NCI-H82 treated with DMSO at 0.1 percent for 48 hours (cell line): Measurements from ENCODE around the gene SPTBN4.
"Not testable (repeated sequence)": the region's sequence is repeated elsewhere in the genome, so short reads cannot be mapped to it uniquely, and the experiment has no call there.

ENCODE experiments used
- DNase-seq: peaks from one replicate; lab custom pipeline; 2025; ENCODE audit not compliant: unreplicated experiment; lab: John Stamatoyannopoulos, UW

Gene SPTBN4

DNA sequence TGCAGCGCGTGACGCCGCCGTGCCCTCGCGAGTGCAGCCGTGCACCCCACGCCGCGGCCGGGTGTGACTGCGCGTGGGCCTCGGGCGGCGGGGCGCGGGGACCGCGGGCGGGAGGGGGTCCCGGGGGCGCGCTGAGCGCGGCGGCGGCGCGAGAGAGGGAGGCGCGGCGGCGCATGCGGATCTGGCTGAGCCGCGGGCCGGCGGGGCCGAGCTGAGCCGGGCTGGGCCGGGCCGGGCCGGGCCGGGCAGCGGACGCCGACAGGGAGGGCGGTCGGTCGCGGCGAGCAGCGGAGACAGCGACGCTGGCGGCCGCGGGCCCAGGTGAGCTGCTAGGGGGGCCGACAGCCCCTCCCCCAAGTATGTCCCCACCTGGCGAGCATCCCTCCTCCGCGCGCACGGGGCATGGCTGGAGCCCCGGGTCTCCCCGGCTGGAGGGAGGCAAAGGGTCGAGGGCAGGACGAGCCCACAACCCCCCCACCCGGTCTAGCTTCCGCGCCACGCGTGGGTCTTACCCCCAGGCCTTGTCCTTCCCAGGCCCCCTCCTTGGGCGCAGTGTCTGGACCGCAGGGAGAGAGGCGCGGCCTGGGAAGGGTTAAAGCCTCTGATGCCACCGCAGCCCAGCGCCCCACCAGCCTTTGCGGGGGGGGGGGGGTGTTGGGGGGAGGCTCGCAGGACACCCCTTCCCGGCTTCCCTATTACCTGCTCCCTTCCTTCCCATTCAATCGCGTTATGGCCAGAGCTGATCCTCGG is at the start of gene SPTBN4:
Gene SPTBN4 (plus strand): TSS at position 17 of the 750 bp plus-strand sequence. CDS start 5,621 bp downstream, outside the sequence.
- no peak for DNase-seq

DNA sequence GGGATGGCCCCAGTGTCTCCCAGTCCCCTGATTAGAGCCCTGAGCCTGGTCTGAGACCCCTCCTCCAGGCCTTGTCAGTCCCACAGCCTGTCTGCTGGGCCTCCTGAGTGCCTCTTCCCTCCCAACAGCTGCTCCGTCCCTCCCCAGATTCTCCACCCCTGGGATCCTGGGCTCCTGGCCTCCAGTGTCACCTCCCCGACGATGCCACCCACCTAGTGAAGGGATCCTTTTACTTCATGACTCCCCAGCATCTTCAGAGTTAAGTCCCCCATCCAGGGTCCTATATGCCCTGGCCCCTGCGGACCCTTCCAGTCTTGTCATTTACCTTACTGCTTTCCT is 49.2 kb upstream of the SPTBN4 start:
- no peak for DNase-seq

DNA sequence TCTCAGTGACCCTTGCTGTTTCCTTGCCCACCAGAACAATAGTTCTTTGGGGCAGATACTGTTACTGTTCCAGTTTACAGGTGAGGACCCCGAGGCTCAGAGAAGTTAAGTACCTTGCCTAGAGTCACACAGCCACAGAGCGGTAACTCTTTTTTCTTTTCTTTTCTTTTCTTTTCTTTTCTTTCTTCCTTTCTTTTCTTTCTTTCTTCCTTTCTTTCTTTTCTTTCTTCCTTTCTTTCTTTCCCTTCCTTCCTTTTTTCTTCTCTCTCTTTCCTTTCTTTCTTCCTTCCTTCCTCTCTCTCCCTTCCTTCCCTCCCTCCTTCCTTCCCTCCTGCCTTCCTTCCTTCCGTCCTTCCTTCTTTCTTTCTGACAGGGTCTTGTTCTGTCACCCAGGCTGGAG is 48.8 kb upstream of the SPTBN4 start:
- DNase-seq, result no peak

DNA sequence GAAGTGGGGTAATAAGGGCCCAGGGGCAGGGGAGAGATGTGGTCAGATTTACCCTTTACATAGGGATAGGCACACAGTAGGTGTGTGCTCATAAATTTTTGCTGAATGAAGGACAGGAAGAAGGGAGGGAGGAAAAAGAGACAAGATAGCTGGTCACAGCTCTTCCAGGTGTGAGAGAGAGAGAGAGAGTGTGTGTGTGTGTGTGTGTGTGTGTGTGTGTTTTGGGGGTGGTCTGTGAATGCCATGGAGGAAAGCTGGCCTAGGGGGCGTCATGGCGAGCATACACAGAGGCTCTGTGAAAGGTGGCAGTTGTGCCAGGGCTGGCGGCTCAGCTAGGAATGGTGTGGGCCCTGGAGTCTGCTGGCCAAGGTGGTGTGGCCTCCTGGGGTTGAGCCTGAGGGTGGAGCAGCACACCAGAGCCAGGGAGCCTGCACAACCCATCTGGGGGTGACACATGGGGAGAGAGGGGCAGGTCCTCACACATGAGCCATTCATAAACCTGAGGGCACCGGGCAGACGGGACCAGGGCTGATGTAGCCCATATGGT is 47.7 kb upstream of the SPTBN4 start:
- DNase-seq, result no peak

DNA sequence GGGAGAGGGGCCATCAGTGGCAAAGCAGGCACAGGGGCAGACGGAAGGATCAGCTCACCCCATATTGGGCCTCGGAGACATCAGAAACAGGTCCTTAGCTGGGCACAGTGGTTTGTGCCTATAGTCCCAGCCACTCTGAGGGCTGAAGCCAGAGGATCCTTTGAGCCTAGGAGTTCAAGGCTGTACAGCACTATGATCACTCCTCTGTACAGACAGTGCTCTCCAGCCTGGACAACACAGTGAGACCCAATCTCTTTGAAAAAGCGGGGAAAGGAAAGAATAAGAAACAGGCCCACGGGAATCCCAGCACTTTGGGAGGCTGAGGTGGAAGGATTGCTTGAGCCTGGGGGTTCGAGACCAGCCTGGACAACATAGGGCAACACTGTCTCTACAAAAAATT is 47.0 kb upstream of the SPTBN4 start:
- DNase-seq, result no peak

DNA sequence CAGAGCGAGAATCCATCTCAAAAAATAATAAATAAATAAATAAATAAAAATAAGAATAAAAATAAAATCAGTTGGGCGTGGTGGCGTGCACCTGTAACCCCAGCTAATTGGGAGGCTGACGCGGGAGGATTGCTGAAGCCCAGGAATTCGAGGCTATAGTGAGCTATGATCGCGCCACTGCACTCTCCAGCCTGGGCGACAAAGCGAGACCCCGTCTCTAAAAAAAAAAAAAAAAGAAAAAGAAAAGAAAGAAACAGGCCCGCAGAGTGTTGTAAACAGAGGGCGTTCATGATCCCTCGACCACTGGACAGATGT is 46.4 kb upstream of the SPTBN4 start:
- no peak for DNase-seq

DNA sequence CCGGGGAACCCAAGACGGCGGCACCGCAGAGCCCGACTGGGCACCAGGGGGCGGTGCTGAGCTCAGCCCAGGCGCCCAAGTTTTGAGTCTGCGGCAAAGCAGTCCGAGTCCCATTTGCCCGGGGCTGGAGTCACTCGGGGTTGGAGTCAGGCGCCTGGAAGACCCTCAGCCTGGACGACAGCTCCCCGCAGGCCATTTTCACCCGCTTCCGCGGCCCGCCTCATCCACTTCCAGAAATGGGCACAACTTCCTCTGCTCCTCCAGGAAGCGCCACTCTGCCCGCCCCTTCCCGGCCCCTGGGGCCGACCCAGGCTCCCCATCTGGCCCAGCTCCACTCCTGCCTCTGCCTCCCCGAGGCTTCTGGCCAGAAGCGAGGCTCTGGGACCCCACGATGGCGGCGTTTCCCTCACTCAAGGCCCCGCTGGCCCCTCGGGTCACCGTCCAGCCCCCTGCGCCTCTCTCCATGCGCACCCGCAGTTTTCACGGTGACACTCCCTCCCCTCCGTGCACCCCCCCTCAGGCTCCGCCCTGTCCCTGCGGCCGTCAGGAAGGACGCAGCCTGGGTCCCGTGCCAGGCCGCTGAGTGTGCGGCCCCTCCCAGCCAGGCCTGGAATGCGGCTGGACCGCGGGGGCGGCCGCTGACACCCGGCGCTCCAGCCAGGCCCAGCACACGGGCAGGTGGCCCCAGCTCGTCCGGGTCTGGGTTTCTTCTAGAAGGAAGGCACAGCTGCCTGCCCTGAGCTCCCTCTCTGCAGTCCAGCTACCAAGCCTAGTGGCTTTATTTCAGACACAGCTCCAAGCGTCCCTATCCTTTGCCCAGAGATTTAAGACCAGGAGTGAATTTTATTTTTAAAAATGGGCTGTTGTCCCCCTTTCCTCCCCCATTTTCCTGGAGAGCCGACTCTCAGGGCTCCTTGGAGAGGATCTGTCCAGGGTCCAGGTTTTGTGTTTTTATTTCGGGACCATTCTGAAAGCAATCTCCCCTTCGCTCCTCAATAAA is 45.7 kb upstream of the SPTBN4 start:
- peak; percentile 88 for DNase-seq

DNA sequence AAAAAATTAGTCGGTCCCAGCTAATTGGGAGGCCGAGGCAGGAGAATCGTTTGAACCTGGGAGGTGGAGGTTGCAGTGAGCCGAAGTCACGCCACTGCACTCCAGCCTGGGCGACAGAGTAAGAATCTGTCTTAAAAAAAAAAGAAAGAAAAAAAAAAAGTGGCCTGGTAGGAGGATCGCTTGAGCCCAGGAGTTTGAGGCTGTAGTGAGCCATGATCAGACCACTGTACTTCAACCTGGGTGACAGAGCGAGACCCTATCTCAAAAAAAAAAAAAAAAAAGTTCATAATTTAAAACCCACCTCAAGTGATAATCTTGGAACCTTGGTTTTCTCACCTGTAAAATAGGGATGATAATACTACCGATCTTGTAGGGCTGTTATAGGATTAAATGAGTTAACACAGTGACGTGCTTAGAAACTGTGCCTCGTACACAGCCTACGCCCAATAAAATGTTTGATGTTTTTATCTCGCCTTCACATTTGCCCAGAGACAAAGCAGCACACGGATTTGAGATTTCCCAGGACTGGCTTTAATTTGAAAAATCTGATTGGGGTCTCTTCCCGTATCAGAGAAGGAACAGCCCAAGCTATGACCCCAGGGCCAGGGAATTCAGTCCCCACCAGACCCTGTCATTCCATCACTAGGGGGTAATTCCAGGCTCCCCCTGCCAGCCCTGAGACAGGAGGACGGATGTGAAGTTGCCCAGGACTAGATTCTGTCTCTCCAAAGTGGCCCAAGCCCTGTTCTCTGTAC is 44.6 kb upstream of the SPTBN4 start:
- DNase-seq, result no peak

DNA sequence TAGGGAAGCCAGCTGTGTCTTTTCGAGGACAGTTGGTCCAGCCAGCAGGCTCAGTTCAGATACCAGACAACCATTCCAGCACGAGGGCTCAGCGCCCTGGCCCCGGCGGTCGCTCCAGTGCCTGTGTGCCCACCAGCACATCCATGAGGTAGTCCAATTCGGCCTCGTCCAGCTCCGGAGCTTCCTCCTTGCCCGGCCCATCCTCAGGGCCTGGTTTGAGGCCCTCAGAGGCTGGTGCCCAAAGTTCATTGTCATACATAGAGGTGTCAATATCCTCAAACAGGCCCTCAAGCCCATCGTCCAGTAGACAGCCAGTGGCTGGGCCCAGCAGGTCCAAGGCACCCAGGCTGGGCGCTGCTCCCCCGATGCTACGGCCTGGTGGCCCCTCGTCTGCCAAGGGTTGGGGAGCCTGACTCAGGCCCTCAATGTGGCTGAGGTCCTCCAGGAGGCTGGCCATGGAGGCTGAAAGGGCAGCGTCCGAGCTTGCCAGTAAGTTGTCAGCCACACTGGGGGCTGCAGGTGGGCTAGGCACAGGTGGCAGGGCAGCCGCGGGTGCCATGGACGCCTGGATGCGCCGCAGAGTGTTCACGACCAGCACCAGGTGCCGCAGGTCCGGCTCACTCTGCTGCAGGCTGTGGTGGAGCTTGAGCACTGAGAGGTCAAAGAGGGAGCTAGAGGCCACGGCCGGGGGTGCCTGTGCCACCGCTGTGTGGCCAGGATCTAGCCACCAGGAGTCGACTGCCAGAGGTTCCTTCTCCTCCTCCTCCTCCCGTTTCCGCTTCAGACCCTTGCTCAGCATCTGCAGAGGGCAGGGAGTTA is 43.8 kb upstream of the SPTBN4 start:
- no peak for DNase-seq

DNA sequence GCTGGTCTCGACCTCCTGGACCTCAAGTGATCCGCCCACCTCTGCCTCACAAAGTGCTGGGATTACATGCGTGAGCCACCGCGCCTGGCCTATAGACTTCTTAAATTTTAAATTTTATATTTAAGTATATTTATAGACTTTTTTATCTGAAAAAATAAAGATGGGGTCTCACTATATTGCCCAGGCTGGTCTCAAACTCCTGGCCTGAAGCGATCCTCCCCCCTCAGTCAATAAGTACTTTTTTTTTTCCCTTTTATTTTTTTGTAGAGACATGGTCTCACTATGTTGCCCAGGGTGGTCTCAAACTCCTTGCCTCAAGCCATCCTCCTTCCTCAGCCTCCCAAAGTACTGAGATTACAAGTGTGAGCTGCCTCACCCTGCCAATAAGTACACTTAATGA is 42.9 kb upstream of the SPTBN4 start:
- no peak for DNase-seq

DNA sequence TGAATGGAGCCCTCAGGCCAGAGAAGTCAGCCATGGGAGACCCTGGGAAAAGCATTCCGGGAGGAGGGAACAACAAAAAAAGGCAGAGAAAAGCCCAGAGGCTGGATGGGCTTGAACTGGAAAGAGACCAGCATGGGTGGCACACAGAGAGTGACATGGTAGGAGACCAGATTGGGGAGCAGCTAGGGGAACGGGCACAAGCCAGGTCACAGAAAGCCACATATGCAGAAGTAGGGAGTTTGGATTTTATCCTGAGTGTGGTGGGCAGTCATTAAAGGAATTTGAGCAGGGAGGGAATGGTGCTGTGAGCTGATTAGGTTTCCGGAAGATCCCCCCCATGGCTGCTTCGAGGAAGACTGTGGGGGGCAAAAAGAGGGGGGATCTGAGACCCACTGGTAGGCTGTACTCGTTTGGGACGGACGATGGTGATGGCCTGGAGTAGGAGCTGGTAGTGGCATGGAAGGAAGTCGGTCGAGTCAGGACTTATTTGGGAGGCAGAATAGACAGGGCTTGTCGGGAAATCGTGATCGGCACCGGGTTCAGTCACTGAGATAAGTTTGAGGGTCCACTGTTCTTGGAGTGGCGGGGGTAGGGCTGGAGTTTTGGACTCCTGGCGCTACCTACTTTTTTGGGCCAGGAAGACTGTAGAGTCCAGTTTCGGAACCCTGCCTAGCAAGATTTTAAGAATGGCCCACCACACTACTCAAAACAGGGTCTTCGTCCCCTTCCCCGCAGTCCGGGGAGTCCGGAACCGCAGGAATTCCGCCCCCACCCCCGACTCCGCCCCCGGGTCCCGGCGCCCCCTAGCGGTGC is 42.0 kb upstream of the SPTBN4 start:
- no peak for DNase-seq

DNA sequence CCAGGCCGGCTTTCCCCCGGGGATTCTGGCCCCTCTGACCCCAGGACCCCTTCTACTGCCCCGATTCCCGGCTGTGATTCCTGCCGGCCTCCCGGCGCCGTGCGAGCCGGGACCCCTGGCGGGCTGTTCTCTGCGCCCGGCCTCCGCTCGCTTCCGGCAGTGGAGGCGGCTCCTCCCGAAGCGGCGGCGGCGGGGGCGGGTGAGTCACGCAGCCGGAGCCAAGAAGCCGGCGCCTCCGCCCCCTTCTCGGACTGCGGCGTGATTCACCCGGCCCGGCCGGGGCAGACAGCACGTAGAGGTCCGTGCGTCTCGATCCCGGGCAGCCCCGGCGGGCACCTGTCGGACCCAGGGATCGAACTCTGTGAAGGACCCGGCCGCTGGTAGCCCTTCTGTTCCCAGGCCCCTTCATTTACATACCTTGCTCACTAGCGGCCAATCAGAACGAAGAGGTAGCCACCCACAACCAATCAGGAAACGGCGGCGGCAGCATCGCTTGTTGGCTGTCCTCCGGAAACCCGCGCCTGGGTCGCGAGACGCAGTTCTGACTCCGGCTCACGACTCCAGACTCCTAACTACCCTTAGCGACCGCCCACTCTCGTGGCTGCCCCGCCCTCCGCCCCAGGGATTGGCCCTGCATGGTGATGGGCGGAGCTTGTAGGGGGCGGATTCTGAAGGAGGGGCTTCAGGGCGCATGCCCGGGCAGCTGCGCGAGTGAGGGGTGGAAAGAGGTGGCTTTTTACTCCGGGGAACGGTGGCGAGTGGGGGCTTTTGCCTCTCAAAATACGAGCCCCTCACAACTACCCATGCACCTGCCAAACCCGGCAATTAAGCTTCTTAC is 41.1 kb upstream of the SPTBN4 start, which contains the start of gene SERTAD1:
Gene SERTAD1 (minus strand): TSS at position 543 of the 838 bp plus-strand sequence. CDS start 2,446 bp downstream, outside the sequence.
- peak; percentile 99 for DNase-seq

DNA sequence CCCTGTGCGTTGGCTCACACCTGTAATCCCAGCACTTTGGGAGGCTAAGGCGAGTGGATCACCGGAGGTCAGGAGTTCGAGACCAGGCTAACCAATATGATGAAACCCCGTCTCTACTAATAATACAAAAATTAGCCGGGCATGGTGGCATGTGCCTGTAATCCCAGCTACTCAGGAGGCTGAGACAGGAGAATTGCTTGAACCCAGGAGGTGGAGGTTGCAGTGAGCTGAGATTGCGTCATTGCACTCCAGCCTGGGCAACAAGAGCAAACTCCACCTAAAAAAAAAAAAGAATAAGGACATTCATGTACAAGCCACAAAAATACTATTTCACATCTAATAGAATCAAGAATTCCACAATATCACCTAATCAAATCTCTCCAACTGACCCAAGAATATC is 38.6 kb upstream of the SPTBN4 start:
- not testable (repeated sequence) for DNase-seq

DNA sequence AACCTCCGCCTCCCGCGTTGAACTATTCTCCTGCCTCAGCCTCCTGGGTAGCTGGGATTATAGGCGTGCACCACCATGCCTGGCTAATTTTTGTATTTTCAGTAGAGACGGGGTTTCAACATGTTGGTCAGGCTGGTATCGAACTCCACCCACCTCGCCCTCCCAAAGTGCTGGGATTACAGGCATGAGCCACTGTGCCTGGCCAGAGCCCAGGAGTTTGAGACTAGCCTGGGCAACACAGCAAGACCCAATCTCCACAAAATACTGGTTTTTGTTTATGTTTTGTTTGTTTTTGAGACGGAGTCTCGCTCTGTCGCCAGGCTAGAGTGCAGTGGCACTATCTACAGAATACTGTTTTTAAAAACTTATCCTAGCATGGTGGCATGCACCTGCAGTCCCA is 36.6 kb upstream of the SPTBN4 start:
- not testable (repeated sequence) for DNase-seq

DNA sequence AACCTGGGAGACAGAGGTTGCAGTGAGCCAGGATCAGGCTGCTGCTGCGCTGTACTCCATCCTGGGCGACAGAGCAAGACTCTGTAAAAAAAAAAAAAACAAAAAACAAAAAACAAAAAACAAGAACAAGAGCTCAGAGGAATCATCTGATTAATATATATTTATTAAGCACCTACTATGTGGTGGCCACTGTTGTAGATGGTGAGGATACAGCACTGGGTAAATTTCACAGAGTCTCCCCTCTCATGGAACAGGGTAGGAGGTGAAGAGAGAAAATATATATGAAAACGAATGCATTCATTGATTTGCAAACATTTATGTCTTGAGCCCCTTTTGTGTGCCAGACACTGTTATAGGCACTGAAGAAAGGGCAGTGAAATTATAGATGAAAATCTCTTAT is 35.1 kb upstream of the SPTBN4 start:
- no peak for DNase-seq

DNA sequence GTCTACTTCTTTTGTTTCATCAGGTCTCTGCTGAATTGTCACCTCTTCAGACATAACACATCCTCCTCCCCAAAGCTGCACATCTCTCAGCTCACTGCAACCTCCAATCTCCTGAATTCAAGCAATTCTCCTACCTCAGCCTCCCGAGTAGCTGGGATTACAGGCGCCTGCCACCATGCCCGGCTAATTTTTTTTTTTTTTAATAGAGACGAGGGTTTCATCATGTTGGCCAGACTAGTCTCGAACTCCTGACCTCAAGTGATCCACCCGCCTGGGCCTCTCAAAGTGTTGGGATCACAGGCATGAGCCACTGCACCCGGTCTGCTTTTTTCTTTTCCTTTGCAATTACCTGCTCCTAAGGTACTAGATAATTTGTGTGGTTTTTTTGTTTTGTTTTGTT is 34.0 kb upstream of the SPTBN4 start:
- DNase-seq, result not testable (repeated sequence)

DNA sequence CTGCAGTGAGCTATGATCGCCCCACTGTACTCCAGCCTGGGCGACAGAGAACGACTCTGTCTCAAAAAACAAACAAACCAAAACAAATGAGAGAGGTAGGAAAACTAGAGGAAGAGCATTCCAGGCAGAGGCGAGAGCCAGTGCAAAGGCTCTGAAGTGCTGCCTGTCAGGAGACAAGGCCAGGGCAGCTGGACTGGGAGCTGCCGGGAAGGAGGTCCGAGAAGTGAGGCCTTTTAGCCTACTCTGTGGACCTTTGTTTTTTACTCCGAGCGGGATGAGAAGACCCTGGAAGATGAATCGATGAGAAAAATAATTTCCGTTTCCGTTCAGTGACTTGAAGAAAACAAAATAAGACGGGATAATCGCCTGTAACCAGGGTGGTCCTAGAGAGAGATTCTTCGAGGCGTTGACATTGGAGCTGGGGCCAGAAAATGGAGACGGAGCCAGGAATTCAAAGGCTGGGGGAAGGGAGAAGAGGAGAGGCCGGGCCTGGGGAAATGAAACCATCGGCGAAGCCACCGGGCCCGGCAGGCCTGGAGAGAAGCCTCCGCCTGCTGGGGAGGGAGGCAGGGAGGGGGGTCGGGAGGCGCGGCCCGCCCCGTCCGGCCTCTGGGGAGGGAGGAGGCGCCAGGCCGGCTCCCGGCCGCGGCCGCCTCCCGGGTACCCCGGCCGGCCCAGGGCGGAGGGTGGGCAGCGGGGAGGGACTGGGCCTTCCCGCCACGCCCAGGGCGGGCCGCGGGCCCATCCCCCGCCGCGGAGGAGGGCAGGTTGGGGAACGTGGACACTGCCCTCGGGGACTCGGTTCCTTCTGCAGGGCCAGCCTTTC is 33.2 kb upstream of the SPTBN4 start:
- DNase-seq, result peak; percentile 40

DNA sequence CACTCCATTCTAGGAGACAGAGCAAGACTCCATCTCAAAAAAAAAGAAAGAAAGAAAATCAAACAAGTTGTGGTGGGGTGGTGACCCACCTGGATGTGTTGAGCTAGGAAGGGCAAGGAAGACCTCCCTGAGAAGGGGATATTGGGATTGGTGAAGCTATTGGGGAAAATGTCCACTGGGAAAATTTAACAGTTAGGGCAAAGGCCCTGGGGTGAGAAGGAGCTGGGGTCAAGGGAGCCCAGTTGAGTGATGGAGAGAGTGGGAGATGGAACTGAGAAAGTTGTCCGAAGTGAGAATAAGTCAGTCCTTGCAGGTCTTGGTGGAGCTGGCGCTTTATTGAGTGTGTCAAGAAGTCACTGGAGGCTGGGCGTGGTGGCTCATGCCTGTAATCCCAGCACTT is 28.5 kb upstream of the SPTBN4 start:
- no peak for DNase-seq
